Measurements from ENCODE around the gene SIKE1.
"Not testable (repeated sequence)": the region's sequence is repeated elsewhere in the genome, so short reads cannot be mapped to it uniquely, and the experiment has no call there.

The SIKE1 gene

GRCh38 chr1:114755006-114755931 lies 25.2 kb downstream of the SIKE1 start:
- no peak for FAIRE-seq

DNA sequence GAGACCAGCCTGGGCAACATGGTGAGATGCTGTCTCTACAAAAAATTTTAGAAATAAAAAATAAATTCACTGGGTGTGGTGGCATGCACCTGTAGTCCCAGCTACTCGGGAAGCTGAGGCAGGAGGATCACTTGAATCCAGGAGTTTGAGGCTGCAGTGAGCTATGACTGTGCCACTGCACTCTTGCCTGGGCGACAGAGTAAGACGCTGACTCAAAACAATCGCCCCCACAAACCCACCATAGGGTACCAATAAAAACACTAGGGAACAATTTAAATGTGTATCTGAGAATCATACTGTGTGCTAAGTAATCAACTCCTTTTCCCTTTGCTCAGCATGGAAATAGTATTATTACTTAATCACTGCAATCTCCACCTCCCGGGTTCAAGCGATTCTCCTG lies 26.8 kb downstream of the SIKE1 start:
- FAIRE-seq, result not testable (repeated sequence)

- no peak for FAIRE-seq
Observed at GRCh38 chr1:114753143-114753542, 27.3 kb downstream of the SIKE1 start.

DNA sequence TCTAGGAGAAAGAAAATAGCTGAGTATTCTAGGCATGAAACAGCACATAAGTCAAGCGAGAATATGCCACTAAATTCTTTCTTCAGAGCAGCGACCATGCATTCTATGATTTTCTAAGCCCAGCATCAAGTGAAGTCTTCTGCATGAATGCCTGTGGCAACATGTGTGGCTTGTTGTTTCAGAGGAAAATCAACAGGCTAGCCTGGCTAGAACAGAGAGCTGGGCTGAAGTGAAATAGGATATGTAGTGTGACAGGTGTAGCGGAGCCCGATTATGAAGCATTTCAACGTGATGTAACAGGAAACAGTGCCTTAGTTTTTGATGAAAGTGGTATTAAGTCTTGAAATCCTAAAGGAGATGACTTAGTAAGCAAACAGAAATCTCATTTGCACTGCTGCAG lies 29.7 kb downstream of the SIKE1 start:
- FAIRE-seq, result peak; percentile 61

DNA sequence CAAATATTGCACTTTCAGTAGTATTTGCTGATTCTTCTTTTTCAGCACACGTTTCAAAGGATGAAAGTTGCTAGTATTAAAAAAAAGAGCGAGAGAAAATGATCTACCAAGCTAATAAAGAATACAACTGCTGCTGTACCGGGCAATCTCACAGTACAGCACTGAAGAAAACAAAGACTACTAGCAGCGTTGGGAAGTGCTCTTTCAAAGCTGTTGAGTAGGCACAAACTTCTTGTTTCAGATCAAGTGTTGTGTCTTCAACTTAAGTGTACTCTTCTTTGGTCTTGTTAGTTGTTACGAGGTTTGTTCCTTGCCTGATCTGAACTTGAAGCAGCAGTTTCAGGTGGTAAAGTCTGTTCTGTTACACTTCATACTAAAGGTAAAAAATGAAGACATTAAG lies 30.6 kb downstream of the SIKE1 start:
- no peak for FAIRE-seq

GRCh38 chr1:114746450-114747121 lies 33.9 kb downstream of the SIKE1 start:
- peak; percentile 94 for FAIRE-seq

DNA sequence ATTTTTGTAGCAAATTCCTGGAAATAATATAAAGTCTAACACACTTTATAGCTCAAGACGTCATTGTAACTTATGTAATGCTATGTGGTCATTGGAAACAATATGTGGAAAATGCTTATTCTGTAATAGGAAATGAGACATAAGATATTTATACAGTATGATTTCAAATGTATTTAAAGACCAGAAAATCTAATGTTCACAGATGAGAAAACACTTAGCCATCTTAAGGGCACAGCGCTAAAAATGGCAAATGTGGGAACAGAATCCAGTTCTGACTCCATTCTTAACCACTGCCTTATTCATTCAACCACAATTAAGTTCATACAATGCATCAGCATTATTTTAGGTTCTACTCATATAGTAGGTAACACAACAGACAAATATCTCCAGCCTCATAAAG lies 35.2 kb downstream of the SIKE1 start:
- no peak for FAIRE-seq

GRCh38 chr1:114741963-114742746 lies 38.3 kb downstream of the SIKE1 start:
- FAIRE-seq, result no peak

DNA sequence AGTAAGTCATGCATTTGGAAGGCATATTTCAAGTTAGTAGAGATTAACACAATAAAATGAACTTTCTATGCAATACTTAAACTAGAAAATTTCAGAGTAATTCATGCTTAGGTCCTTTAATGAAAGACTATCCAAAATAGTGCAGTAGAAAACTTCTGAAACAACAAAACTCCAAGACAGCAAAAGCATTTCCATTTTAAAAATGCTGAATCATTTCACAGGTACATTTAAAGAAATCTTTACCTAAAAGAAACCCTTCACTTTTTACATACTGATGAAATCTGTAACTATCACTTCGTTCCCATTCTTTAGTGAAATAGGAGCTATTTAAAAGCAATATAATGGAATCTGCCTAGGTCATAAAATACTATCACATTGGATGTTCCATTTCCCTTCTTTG lies 40.2 kb downstream of the SIKE1 start:
- no peak for FAIRE-seq

GRCh38 chr1:114737314-114737849 lies 43.1 kb downstream of the SIKE1 start:
- FAIRE-seq, result no peak

DNA sequence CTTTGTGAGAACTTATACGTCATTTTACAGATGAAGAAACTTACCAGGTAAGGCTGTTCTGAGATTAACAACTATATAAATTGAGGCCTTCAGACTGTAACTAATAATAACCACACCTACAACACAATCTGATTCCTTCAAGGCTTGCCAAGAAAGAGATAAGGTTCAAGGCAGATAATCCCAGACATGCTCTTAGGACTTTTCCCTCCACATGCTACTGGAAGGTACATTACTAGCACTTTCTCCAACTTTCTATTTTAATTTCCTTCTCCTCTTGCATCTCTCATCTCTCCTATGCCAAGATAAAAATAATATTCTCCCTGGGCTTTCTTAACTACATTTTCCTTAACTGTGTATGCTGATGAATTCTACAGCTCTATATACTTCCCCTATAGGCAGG lies 45.0 kb downstream of the SIKE1 start:
- no peak for FAIRE-seq

DNA sequence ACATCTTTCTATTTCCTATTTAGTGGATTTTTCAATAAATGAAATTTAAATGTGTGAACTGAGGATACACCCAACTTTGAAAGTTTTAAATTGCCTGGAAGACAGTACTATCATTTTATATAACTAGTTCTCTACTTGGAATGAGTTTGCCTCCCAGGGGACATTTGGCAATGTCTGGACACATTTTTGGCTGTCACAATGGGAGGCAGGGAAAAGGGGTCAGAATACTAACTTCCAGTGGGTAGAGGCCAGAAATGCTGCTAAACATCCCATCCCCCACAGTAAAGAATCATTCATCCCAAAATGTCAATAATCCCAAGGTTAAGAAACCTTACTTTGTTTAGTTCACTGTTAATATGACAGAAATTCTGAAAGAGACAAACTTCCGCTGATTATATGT lies 50.7 kb downstream of the SIKE1 start:
- FAIRE-seq, result no peak

DNA sequence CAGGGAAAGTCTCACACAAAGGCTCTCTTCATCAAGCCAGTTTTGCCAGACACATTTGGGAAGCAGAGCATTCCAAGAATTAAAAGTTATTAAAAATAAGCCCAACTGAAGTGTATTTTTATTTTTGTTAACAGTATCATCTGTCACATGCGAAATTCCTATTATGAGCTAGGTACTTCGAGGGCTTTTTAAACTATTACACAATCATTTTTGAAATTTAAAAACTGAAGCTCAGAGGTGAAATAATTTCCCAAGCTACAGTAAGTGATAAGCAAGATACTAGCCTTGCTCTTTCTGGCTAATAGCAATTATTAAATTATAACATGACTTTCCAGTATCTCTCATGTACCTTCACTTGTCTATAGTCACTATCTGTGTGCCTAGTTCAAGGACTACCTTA lies 51.9 kb downstream of the SIKE1 start:
- FAIRE-seq, result no peak

DNA sequence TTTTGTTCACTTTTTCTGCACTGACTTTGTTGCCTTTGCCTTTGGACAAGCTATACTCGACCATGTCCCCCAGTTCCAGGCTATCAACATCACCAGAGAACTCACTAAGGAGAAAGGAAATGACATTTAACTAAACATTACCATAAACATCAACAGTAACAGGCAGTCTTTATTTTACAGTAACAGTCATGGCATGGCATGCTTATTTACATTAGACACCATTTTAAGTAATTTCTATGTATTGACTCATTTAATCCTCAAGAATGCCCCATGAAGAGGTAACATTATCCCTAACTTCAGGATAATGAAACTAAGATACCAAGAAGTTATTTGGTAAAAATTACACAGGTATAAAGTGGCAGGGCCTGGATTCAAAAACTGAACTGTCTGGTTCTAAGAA lies 55.3 kb downstream of the SIKE1 start:
- no peak for FAIRE-seq

GRCh38 chr1:114723915-114724314 lies 56.6 kb downstream of the SIKE1 start:
- no peak for FAIRE-seq

DNA sequence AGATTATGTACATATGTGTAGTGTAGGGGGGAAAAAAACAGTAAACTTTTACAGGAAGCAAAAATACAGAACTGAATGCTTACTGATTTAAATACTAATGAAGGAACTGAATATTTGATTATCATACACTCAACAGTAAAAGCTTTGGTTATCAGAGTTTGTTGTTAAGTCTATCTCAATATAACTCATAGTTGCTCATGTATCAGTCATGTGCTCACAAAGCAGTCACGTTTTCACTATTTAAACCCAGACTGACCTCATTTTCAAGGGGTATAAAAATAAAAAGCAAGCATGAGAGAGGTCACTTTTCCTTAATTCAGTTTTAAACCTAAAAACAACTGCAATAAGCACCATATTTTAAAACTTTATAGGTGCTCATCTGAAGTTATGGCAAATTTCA lies 57.0 kb downstream of the SIKE1 start:
- FAIRE-seq, result no peak

- FAIRE-seq, result no peak
Observed at GRCh38 chr1:114720492-114720891, 60.0 kb downstream of the SIKE1 start.
